Chondrocyte (in vitro differentiated cells): ENCODE results near the gene DOCK2. TPM values are rescaled to one million over a fixed set of nuclear protein-coding genes. Genes with fewer than 3 reads are reported as not detected.

Experiments used
- DNase-seq: peaks from one replicate; pipeline ENCODE4 v3.0.0; 2021; ENCODE audit warnings: mixed read lengths, low spot score
- H3K27ac Mint-ChIP-seq: one replicate; pipeline ENCODE4 v1.8.0; 2021; ENCODE audit warnings: mild to moderate bottlenecking, moderate library complexity, mixed read lengths; ENCODE audit not compliant: unreplicated experiment
- H3K27me3 Mint-ChIP-seq: 2 replicates; pipeline ENCODE4 v1.8.0; 2021; ENCODE audit warnings: low read depth, mixed read lengths
- H3K36me3 Mint-ChIP-seq: 2 replicates; pipeline ENCODE4 v1.8.0; 2021; ENCODE audit warnings: low read depth, mixed read lengths
- H3K4me1 Mint-ChIP-seq: 2 replicates; pipeline ENCODE4 v1.8.0; 2021; ENCODE audit warnings: low read depth, mild to moderate bottlenecking, mixed read lengths
- H3K4me3 Mint-ChIP-seq: one replicate; pipeline ENCODE4 v1.8.0; 2021; ENCODE audit warnings: mild to moderate bottlenecking, moderate library complexity, mixed read lengths; ENCODE audit not compliant: unreplicated experiment
- H3K9me3 Mint-ChIP-seq: 2 replicates; pipeline ENCODE4 v1.8.0; 2021; ENCODE audit warnings: low read depth, mixed read lengths
- total RNA-seq: library from RNA; stranded (reverse); gene quantifications from 3 replicates; pipeline ENCODE4 v1.2.1, GENCODE V29; 2021
- TF ChIP-seq, protein P1 (sequence below): fragments of 200-600 bp; sonication (generic); IDR thresholded peaks from 2 replicates; pipeline ENCODE4 v1.5.0; 2021; ENCODE audit warnings: antibody characterized with exemption, mild to moderate bottlenecking, moderate library complexity

Gene DOCK2
- total RNA-seq, 1 donor from 2014 or later, result 3.1 TPM

DNA sequence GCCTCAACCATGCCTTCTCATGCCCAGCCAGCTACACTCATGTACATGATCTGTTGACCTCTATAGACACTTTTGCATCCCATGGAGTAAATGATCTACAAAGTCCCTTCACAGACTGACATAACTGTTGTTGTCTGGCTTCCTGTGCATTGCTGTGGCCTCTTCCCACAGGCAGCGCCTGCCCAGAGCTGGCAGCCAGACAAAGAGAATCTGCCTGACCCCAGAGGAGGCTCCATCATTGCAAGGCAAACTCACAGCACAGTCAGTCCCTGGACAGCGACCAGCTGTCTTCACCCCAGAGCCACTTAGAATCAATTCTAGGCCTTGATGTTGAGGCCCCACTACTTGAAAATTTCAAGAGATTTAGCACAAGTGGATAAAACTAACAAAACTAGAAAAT lies 277.7 kb downstream of the DOCK2 start:
- no peak overlapping the region for H3K27ac Mint-ChIP-seq
- no peak for DNase-seq

DNA sequence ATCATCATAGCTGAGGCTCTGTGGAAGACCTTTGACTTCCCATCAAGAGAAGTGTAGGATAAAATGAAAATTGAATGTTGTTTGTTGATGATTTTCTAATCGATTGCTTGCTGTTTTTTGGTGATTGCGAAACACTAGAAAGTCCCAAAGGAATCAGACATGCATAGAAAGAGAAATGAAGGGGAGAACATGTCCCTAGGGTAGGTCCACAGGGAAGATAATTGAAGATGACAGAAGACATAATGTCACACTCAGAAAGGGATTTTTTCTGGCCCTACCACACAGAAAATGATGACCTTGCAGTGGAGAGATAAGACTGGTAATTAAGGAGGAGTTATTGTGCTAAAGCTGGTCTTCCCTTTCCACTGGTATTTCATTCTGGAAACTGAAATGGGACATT lies 280.4 kb downstream of the DOCK2 start:
- Mint-ChIP-seq H3K36me3 (no peaks in the 10 kb centered on the region), H3K27ac (no peak overlapping the region), H3K4me3 (no peak overlapping the region), H3K9me3 (no peaks in the 10 kb centered on the region), H3K4me1 (peaks cover 9% of the 10 kb centered on the region), H3K27me3 (no peaks in the 10 kb centered on the region)
- no peak for DNase-seq
- TF ChIP-seq, protein P1, sequence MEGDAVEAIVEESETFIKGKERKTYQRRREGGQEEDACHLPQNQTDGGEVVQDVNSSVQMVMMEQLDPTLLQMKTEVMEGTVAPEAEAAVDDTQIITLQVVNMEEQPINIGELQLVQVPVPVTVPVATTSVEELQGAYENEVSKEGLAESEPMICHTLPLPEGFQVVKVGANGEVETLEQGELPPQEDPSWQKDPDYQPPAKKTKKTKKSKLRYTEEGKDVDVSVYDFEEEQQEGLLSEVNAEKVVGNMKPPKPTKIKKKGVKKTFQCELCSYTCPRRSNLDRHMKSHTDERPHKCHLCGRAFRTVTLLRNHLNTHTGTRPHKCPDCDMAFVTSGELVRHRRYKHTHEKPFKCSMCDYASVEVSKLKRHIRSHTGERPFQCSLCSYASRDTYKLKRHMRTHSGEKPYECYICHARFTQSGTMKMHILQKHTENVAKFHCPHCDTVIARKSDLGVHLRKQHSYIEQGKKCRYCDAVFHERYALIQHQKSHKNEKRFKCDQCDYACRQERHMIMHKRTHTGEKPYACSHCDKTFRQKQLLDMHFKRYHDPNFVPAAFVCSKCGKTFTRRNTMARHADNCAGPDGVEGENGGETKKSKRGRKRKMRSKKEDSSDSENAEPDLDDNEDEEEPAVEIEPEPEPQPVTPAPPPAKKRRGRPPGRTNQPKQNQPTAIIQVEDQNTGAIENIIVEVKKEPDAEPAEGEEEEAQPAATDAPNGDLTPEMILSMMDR, result no peak

More for the DNA sequence above, 277.7 kb downstream of the DOCK2 start:
- Mint-ChIP-seq H3K4me3 (no peak overlapping the region), H3K9me3 (no peaks in the 10 kb centered on the region), H3K4me1 (no peaks in the 10 kb centered on the region), H3K27me3 (no peaks in the 10 kb centered on the region), H3K36me3 (no peaks in the 10 kb centered on the region)
- TF ChIP-seq, protein P1, result no peak

DNA sequence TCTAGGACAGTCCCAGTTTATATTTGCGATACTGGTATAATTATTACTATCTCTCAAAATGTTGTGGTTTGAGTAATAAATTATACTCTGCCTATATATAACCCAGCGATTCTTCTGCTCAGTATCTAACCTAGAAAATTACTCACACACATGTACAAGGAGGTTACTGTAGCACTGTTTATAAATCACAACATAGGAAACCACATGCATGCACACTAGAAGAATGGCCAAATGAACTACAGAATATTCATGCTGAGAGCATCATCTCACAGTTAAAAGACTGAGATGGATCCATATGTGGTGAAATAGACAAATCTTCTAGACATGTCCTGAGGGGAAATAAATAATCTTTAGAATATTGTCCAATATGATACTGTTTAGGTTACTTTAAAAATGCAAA lies 281.2 kb downstream of the DOCK2 start:
- H3K4me1 Mint-ChIP-seq, result peaks cover 9% of the 10 kb centered on the region
- DNase-seq, result no peak
- H3K9me3 Mint-ChIP-seq, result no peaks in the 10 kb centered on the region
- TF ChIP-seq, protein P1, result no peak
- no peaks in the 10 kb centered on the region for H3K36me3 Mint-ChIP-seq
- H3K4me3 Mint-ChIP-seq, result no peak overlapping the region
- no peak overlapping the region for H3K27ac Mint-ChIP-seq
- no peaks in the 10 kb centered on the region for H3K27me3 Mint-ChIP-seq

DNA sequence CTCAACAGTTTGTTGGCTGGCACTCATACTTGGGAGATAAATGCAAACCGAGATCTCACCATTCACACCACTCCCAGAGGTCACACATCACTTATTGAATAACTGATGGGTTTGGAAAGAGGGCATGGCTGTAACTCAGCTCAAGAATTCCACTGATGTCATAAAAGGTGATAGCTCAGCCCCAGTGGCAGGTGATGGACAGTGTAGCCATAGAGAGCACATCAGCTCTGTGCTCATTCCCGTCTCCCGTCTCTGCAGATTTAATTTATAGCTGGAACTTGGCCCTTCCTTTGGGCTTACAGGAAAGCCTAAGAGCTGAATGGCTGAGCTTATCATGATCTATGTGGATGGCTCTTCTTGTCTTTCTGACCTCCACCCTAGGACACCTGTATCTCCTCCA lies 283.4 kb downstream of the DOCK2 start:
- TF ChIP-seq, protein P1, result no peak
- no peaks in the 10 kb centered on the region for H3K36me3 Mint-ChIP-seq

DNA sequence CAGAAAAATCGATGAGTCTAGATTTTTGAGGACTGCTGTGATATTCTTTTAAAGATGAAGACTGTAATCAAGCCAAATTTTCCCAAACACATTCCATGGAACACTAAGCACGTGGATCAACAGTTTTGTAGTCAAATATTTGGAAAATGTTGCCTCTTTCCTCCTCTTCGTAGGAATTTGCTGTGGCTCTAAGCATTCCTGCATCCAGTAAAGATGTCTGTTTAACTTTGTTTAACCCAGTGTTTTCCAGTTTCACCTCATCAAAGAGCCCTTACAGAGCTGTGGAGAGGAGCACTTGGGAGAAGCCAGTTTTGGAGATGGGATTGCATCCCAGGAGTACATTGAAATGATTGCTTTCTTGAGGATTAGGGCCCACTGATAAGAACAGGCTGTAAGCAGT lies 284.3 kb downstream of the DOCK2 start:
- Mint-ChIP-seq H3K9me3 (no peaks in the 10 kb centered on the region), H3K4me3 (no peak overlapping the region), H3K27me3 (no peaks in the 10 kb centered on the region), H3K36me3 (no peaks in the 10 kb centered on the region), H3K4me1 (peaks cover 9% of the 10 kb centered on the region), H3K27ac (no peak overlapping the region)
- TF ChIP-seq, protein P1, result no peak
- DNase-seq, result no peak

More for the DNA sequence above, 283.4 kb downstream of the DOCK2 start:
- Mint-ChIP-seq H3K4me1 (peaks cover 9% of the 10 kb centered on the region), H3K27me3 (no peaks in the 10 kb centered on the region), H3K27ac (no peak overlapping the region), H3K4me3 (no peak overlapping the region), H3K9me3 (no peaks in the 10 kb centered on the region)
- no peak for DNase-seq
